ENCODE data around the gene GAD1. TPM values are rescaled to one million over a fixed set of nuclear protein-coding genes. Genes with fewer than 3 reads are reported as not detected.

Gene GAD1
- total RNA-seq, 4 donors from 2014 or later, result 0.68 to 2.4 TPM; not detected in 2

DNA sequence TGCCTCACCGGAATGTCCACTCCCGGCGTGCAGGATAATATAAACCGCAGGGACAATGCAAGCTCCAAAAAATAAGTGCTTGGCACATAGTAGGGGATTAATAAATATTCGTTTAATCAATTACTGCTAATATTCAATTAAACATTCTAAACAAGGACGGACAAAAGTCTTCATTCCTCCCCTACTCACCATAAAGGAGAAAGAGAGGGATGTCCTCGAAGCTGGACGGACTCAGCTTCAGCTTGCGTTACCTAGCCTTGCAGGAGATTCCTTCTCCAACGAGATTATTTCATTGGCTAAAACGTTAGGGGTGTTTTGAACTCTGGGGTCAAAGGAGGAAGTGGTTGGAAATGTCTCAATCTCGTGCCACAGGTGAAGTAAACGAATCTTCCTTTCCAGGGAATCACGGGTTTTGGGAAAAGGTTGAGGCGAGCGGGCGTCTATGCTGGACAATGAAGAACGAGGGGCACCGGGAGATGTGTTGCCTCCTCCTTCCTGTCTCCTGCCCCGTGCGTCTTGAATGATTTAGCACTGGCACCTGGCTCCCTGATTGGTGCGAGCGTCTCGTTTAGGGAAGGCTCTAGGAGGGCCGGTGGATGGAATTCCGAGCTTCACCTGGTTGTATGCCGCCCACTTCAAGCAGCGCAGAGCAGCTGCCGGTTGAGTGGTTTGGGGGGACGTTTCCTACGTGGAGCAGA lies 2.0 kb upstream of the GAD1 start:
- TF ChIP-seq, protein P1, sequence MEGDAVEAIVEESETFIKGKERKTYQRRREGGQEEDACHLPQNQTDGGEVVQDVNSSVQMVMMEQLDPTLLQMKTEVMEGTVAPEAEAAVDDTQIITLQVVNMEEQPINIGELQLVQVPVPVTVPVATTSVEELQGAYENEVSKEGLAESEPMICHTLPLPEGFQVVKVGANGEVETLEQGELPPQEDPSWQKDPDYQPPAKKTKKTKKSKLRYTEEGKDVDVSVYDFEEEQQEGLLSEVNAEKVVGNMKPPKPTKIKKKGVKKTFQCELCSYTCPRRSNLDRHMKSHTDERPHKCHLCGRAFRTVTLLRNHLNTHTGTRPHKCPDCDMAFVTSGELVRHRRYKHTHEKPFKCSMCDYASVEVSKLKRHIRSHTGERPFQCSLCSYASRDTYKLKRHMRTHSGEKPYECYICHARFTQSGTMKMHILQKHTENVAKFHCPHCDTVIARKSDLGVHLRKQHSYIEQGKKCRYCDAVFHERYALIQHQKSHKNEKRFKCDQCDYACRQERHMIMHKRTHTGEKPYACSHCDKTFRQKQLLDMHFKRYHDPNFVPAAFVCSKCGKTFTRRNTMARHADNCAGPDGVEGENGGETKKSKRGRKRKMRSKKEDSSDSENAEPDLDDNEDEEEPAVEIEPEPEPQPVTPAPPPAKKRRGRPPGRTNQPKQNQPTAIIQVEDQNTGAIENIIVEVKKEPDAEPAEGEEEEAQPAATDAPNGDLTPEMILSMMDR (IDR thresholded peaks at IDR 0.05; ENCODE audit: low read depth), result no peak

DNA sequence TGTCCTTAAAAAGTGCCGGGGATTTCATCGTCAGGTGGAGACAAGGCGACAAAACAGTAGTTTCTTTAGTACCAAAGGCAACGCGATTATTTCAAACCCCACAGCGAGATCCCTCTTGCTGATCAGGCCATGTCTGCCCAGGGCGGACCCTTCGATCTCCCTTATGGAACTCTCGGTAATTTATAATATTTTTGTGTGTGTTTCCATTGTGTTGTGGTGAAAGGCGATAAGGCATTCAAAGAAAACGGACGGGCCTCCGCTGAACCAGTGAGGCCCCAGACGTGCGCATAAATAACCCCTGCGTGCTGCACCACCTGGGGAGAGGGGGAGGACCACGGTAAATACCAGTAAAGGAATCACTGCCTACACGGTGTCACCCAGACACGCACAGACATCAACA lies 1.4 kb upstream of the GAD1 start:
- TF ChIP-seq, protein P1 (IDR thresholded peaks at IDR 0.05; ENCODE audit: low read depth), result no peak

DNA sequence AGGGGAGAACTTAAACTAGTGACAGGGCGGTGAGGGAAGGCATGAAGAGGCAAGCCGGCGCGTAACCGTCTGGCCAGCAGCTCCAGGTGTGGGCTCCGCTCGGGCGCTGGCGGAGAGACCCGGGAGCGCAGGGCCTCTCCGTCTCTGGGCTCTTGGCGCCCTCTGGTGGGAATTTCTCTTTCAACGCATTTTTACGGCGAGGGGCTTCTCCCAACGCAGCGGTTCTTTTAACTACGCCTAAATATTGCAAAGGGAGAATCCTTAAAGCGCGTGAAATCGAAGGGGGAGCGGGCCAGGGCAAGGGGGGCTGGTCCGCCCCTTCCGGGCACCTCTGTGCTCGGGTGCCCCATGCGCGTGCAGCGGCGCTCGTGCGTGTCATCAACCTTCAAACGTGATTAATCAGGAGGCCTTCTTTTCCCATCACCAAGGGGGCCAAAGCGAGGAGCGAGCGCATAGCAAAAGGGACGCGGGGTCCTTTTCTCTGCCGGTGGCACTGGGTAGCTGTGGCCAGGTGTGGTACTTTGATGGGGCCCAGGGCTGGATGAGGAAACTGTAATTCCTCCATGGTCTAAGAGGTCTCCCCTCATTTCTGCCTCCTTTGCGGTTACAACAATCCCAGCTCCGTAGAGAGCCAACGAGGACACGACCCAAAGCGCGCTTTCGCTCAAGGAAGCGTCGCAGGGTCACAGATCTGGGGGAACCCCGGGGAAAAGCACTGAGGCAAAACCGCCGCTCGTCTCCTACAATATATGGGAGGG lies 762 bp upstream of the GAD1 start:
- TF ChIP-seq, protein P1 (IDR thresholded peaks at IDR 0.05; ENCODE audit: low read depth), result no peak

DNA sequence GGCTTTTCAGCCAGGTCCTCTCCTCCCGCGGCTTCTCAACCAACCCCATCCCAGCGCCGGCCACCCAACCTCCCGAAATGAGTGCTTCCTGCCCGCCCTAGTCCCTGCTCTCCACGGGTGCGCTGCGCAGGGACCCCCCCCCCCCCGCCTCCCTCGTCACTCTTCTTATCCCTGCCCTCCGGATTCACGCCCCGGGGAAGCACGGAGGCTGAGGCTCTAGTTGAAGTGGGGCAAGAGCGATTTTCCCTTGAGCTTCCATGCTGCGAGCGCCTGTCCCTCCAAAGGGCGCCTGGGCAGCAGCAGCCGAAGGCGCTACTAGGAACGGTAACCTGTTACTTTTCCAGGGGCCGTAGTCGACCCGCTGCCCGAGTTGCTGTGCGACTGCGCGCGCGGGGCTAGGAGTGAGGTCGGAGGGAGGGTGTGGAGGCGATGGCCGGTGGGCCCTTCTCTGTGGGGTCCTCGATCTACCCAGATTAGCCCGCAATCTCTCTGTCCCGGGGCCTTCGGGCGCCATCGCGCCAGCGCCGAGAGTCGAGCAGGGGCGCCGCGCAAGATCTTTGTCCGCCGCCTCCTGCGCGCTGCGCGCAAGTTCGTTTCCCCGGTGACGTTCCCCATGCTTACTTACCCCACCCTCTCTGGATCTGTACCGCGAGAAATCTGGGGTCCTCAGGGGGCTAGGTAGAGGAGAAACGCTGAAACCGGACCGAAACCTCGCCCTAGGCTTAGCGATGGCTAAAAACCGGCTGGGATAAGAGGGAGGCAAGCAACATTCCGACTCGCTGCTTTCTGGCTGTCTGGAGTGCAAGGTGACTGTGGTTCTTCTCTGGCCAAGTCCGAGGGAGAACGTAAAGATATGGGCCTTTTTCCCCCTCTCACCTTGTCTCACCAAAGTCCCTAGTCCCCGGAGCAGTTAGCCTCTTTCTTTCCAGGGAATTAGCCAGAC lies 677 bp downstream of the GAD1 start:
- TF ChIP-seq, protein P1 (IDR thresholded peaks at IDR 0.05; ENCODE audit: low read depth), result no peak

DNA sequence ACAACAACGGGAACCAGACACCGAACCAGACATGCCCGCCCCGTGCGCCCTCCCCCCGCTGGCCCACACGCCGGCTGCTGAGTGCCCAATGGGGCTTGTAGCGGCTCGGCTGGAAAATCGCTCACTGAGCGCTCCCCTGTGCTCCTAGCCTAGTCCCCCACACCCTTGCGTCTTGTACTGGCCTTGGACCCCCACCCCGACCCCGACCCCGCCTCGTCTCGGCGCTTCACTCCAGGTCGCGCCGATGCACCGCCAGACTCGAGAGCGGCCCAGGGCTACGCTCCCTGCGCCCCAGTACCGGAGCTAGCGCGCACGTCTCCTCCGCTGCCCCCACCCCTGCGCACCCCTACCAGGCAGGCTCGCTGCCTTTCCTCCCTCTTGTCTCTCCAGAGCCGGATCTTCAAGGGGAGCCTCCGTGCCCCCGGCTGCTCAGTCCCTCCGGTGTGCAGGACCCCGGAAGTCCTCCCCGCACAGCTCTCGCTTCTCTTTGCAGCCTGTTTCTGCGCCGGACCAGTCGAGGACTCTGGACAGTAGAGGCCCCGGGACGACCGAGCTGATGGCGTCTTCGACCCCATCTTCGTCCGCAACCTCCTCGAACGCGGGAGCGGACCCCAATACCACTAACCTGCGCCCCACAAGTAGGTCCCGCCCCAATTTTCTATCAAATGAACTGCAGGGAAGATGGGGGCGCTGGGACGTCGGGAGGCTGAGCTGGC lies 1.5 kb downstream of the GAD1 start:
- TF ChIP-seq, protein P1 (IDR thresholded peaks at IDR 0.05; ENCODE audit: low read depth), result no peak

DNA sequence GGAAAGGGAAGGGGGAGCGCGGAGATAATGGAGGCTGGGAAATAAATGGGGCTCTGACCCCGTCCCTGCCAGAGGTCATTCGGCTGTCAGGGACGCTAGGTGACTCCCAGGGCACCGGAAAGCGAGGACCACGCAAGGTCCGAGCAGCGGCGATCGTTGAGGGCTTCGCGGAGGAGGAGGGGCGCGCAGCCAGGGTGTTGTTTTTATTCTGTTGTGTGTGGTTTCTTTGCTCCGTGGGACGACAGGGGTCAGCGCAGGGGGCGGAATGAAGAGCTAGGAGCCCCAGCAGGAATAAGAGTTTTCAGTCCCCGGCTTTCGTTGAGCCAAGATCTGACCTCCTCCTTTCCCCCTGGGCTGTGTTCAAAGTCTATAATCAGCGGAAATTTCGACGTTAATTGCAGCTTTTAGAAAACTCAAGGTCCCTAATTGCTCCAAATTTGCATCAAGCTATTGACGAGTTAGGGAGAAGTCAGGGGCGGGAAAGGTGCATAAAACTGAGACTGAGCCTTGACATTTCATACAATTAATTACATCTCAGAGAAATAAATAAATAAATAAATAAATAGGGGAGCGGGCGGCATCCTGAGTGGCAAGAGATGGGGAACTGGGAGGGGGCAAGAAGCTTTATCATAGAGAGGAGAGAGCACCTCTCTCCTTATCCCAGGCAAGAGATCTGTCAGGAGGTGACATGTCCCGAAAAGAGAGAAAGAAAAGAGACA lies 2.2 kb downstream of the GAD1 start:
- TF ChIP-seq, protein P1 (IDR thresholded peaks at IDR 0.05; ENCODE audit: low read depth), result no peak
